ENCODE measurements around the gene LMO7.
"Not testable (repeated sequence)": the region's sequence is repeated elsewhere in the genome, so short reads cannot be mapped to it uniquely, and the experiment has no call there.

The LMO7 gene

DNA sequence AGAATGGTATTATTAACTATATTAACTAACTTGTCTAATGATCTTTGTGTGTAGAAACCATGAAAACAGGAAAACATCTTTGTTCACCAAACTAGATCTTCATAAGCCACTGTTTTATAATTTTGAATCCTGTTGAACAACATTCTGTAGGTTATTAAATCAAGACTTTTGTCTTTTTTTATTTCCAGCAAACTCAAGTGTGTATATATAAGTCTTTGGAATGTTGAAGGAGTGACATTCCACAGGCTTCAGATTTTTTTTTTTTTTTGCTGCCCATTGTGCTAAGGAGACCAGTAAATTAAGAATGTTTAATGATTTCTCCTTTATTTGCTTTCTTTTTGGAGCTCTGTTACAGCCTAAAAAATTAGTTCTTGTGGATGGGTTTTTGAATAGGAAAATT is 89.6 kb downstream of the LMO7 start:
- no peak overlapping the region for H3K4me3 ChIP-seq (replicated peaks; ENCODE audit: low read depth, low read length)
- TF ChIP-seq, protein P1, sequence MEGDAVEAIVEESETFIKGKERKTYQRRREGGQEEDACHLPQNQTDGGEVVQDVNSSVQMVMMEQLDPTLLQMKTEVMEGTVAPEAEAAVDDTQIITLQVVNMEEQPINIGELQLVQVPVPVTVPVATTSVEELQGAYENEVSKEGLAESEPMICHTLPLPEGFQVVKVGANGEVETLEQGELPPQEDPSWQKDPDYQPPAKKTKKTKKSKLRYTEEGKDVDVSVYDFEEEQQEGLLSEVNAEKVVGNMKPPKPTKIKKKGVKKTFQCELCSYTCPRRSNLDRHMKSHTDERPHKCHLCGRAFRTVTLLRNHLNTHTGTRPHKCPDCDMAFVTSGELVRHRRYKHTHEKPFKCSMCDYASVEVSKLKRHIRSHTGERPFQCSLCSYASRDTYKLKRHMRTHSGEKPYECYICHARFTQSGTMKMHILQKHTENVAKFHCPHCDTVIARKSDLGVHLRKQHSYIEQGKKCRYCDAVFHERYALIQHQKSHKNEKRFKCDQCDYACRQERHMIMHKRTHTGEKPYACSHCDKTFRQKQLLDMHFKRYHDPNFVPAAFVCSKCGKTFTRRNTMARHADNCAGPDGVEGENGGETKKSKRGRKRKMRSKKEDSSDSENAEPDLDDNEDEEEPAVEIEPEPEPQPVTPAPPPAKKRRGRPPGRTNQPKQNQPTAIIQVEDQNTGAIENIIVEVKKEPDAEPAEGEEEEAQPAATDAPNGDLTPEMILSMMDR (IDR thresholded peaks at IDR 0.05; ENCODE audit: low read depth, low read length, missing control alignments), result no peak
- no peak for DNase-seq (ENCODE audit: extremely low read depth, low read depth)

DNA sequence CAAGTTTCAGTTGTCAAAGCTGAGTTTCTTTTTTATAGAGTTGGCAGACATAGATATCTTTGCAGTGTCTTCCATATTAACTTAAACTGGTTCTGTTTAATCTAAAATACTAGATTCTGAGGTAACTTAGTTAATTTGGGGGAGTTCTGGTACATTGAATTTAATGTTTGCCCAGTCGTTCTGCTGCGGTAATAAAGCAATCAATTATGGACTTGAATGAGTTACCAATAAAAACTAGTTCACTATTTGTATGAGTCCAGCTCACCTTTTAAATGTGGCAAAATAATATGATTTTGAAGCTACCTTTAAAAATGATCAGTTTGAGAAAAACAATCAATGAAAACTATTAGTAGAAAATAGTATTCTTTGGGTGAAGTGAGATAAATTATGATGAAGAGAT is 90.2 kb downstream of the LMO7 start:
- TF ChIP-seq, protein P1 (IDR thresholded peaks at IDR 0.05; ENCODE audit: low read depth, low read length, missing control alignments), result no peak
- no peak for DNase-seq (ENCODE audit: extremely low read depth, low read depth)
- H3K4me3 ChIP-seq (replicated peaks; ENCODE audit: low read depth, low read length), result no peak overlapping the region

DNA sequence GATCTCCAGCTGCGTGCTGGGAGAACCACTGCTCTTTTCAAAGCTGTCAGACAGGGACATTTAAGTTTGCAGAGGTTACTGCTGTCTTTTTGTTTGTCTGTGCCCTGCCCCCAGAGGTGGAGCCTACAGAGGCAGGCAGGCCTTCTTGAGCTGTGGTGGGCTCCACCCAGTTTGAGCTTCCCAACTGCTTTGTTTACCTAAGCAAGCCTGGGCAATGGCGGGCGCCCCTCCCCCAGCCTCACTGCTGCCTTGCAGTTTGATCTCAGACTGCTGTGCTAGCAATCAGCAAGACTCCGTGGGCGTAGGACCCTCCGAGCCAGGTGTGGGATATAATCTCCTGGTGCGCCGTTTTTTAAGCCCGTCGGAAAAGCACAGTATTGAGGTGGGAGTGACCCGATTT is 97.0 kb downstream of the LMO7 start:
- not testable (repeated sequence) for DNase-seq (ENCODE audit: extremely low read depth, low read depth); H3K4me3 ChIP-seq (replicated peaks; ENCODE audit: low read depth, low read length)

DNA sequence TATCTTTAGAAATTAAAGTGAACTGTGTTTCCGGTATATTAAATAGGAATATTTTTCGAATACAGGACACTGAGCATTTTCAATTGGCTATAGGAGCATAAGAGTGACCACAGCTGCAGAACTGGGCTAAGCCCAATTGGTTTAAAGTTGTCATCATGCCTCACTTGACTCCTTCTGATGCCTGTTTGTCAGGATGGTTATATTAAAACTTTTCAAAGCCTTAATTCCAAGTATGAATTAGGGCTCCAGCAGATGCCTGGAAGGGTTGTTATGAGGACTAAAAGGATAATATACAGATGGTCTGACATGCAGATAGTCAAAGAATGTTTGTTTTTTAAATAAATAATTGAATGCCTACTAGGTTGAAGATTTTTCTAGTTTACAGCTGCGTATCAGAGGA is 100.0 kb downstream of the LMO7 start:
- TF ChIP-seq, protein P1 (IDR thresholded peaks at IDR 0.05; ENCODE audit: low read depth, low read length, missing control alignments), result no peak
- no peak for DNase-seq (ENCODE audit: extremely low read depth, low read depth)
- no peak overlapping the region for H3K4me3 ChIP-seq (replicated peaks; ENCODE audit: low read depth, low read length)

DNA sequence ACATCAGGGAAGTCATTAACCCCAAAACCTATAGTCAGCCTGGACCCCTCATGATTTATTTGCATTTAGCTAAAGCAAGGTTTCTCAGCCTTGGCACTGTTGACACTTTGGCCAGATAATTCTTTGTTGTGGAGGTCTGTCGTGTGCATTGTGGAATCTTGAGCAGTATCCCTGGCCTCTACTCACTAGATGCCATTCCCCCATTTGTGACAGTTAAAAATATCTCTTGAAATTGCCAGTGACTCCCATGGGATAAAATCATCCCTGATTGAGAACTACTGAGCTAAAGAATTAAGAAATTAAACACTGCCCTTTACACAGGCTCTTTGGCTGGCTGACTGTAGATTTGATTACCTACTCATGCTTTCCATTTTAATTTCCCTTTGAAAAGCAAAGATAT is 102.7 kb downstream of the LMO7 start:
- TF ChIP-seq, protein P1 (IDR thresholded peaks at IDR 0.05; ENCODE audit: low read depth, low read length, missing control alignments), result no peak
- H3K4me3 ChIP-seq (replicated peaks; ENCODE audit: low read depth, low read length), result no peak overlapping the region
- no peak for DNase-seq (ENCODE audit: extremely low read depth, low read depth)

DNA sequence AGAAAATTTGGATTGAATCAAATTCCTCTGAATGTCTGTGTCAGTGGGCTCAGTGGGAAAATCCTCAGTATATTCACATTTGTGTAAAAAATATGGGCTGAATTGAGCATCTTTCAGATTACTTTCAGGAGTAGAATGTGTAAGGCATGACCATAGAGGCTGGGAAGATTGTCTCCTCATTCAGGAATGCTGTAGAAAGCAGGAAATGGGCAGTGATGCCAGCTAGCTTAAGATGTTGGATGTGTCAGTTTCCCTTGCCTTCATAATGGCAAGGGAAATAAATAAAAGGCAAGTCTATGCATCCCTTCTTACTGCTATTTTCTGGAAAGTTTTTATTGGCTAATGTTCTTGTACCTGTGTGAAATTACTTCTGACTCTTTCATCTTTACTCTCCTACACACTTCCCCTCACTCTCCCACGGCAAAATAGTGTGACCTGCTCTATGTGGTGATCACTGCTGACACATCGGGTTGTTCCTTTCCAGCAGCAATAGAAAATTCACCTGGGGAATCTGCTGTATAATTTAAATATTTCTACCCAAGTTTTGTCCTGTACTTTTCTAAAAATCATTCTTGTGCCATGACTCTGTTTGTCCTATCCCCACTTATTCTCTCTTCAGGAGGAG is 103.2 kb downstream of the LMO7 start:
- TF ChIP-seq, protein P1 (IDR thresholded peaks at IDR 0.05; ENCODE audit: low read depth, low read length, missing control alignments), result no peak
- DNase-seq (ENCODE audit: extremely low read depth, low read depth), result no peak
- no peak overlapping the region for H3K4me3 ChIP-seq (replicated peaks; ENCODE audit: low read depth, low read length)

DNA sequence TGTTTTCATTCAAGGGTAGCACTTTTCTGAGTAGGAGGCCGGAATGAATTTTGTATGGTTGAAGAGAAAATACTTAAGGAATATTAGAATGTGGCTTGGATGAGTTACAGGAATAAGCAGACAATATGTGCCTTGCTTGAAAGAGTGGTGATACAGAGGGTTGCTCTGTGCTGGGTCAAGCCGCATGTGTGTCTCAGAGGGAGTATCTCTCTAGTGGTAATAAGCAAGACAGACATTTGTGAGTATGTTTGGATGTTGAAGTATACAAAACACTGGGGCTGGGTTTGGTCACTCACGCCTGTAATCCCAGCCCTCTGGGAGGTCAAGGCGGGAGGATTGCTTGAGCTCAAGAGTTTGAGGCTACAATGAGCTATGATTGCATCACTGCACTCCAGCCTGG is 103.9 kb downstream of the LMO7 start:
- H3K4me3 ChIP-seq (replicated peaks; ENCODE audit: low read depth, low read length), result no peak overlapping the region
- TF ChIP-seq, protein P1 (IDR thresholded peaks at IDR 0.05; ENCODE audit: low read depth, low read length, missing control alignments), result no peak
- DNase-seq (ENCODE audit: extremely low read depth, low read depth), result no peak

DNA sequence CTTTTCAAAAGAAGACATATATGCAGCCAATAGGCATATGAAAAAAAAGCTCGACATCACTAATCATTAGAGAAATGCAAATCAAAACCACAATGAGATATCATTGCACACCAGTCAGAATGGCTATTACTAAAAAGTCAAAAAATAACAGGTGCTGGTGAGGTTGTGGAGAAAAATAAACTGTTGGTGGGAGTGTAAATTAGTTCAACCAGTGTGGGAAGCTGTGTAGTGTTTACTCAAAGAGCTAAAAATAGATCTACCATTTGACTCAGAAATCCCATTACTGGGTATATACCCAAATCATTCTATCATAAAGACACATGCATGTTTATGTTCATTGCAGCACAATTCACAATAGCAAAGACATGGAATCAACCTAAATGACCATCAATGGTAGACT is 106.9 kb downstream of the LMO7 start:
- not testable (repeated sequence) for DNase-seq (ENCODE audit: extremely low read depth, low read depth); H3K4me3 ChIP-seq (replicated peaks; ENCODE audit: low read depth, low read length)
